ENCODE data around the gene FADS6.

FADS6 gene

DNA sequence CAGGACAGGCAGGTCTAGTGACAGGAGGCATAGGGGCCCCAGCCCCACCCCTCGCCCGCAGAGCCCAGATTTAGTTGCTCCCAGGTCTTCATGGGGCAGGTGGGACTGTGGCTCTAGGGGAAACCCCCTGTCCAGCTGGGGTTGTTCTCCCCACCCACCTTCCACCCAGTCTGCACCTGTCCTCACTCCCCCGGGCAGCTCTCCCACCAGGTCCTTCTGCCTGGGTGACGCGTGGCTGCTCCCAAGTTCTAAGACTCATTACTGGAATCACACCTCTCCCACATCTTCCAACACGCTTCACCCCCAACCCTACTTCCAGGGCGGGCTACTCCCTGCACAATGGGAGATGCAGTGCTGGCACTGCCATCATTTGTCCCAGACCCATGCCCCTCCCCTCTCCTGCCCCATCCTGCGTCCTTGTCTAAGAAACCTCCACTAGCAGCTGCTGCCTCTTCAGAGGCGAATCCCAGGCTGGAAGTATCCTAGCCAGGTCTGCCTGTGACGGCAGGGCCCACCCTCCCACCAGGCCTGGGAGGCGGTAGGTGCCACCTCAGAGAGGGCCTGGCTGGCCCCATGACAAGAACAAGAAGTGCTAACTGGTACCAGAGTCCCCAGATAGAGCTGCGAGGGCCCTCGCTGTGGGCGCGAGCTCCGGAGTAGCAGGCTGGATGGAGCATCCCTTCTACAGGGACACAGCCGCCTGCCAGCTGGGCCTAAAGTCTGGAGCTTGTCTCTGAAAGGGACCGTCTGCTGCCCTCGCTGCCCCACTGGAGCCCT lies 56.6 kb downstream of the FADS6 start:
- Mint-ChIP-seq H3K4me1 (ENCODE audit: low read depth) (peaks cover 4% of the 10 kb centered on the region), H3K27me3 (ENCODE audit: low read depth) (peaks cover 2% of the 10 kb centered on the region), H3K9me3 (no peaks in the 10 kb centered on the region), H3K36me3 (ENCODE audit: low read depth) (peaks cover 9% of the 10 kb centered on the region), H3K4me3 (no peak overlapping the region), H3K27ac (no peak overlapping the region)
- no peak for DNase-seq (ENCODE audit: low spot score)

DNA sequence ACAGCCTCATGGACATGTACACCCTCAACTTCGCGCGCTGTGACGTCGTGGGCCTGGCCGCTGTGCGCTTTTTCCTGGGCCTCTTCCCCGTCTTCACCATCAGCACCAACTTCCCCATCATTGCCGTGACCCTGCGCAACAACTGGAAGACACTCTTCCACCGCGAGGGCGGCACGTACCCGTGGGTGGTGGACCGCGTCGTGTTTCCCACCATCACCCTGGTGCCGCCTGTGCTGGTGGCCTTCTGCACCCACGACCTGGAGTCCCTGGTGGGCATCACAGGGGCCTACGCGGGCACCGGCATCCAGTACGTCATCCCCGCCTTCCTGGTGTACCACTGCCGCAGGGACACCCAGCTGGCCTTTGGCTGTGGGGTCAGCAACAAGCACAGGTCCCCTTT lies 57.2 kb downstream of the FADS6 start:
- no peak for DNase-seq (ENCODE audit: low spot score)
- no peaks in the 10 kb centered on the region for H3K27me3 Mint-ChIP-seq (ENCODE audit: low read depth)
- H3K9me3 Mint-ChIP-seq: no peaks in the 10 kb centered on the region
- H3K27ac Mint-ChIP-seq: no peak overlapping the region
- H3K4me3 Mint-ChIP-seq: no peak overlapping the region
- peaks cover 7% of the 10 kb centered on the region for H3K36me3 Mint-ChIP-seq (ENCODE audit: low read depth)
- H3K4me1 Mint-ChIP-seq (ENCODE audit: low read depth): peaks cover 4% of the 10 kb centered on the region

DNA sequence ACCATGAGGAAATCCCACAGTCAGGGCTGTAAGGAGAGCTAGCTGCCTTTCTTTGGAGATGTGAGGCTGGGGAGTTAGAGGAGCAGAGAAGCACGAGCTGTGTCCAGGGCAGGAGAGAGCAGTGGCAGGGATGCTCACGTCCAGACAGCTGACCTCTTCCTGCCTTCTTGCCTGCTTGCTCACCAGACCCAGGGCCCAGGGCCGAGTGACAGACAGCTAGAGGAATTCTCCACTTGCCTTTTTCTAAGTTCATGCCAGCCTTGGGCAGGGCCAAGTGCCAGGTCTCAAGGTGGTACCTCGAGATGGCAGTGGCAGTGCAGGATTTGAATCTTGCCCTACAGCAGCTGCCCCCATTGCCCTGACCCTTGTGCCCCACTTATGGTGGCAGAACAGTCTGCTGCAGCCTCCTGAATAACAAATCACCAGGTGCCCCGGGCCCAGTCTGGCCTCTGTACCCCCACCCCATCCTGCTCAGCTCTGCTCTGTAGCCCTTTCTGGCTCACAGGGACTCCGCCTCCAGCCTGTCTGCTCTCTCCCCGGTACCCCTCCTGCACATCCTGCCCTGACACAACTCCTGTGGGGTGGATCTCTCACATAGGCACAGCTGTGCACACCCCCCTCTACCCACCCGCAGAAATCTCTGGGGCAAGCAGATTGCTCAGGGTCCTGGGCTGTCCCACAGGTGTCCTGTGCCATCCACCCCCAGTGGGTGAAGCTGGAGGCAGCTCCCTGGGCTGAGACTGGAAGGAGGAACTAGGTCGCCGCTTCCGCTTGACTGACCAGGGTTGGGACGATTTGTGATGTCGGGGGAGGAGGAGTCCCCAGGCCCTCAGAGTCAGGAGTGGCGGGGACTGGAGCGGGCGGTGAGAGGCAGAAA lies 59.7 kb downstream of the FADS6 start:
- Mint-ChIP-seq H3K36me3 (ENCODE audit: low read depth) (peaks cover 7% of the 10 kb centered on the region), H3K27me3 (ENCODE audit: low read depth) (no peaks in the 10 kb centered on the region), H3K4me3 (no peak overlapping the region), H3K9me3 (no peaks in the 10 kb centered on the region), H3K4me1 (ENCODE audit: low read depth) (no peaks in the 10 kb centered on the region), H3K27ac (no peak overlapping the region)
- DNase-seq (ENCODE audit: low spot score): no peak

DNA sequence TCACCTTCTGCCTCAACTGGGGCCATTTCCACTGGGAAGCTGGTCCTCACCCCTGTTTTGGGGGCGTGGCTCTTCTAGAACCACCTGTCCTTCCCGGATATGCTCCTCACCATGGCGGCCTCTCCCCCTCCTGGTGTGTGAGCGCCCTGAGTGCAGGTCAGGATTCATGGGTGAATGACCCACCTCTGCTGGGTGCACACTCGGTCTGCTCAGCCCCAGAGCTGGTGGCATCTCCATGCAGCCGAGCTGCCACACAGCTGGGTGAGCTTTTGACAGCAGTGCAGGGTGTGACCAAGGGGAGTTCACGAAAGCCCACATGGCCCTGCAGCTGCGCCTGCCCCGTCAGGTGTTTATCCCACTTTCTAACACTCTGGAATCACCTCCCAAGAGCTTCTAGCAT lies 61.0 kb downstream of the FADS6 start:
- no peak overlapping the region for H3K27ac Mint-ChIP-seq

DNA sequence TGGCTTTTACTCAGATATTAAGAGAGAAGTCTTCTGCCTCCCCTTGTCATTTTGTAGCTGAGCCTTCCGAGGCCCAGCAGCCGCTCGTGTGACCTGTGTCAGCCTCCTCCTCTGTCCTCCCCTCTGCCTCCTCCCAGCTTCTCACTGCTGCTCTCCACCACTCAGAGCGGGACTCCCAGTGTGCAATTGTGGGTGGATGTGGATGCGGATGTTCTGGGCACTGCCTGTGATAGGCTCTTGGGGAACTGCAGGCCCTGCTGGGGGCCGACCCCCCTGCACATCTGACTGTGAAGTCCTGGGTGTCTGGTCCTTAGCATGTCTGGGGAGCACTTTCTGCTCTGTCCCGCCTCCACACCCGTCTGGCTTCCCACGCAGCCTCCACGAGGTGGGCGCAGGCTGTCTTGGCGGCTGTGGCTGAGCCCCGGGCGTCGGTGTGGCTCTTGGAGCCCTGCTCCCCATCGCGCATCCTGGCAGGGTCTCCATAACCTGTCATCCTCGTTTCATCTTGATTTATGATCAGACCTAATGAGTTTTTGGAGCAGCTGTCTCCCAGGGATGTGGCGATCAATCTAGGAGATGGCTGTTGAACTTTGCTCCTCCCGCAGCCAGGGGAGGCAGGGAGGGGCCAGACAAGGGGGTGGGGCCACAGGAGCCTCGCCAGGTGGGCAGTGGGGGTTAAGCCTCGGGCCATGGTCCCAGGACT lies 61.8 kb downstream of the FADS6 start:
- no peaks in the 10 kb centered on the region for H3K9me3 Mint-ChIP-seq
- no peak overlapping the region for H3K27ac Mint-ChIP-seq

More for the DNA sequence above, 61.0 kb downstream of the FADS6 start:
- peaks cover 7% of the 10 kb centered on the region for H3K36me3 Mint-ChIP-seq (ENCODE audit: low read depth)
- H3K4me3 Mint-ChIP-seq: no peak overlapping the region
- no peaks in the 10 kb centered on the region for H3K4me1 Mint-ChIP-seq (ENCODE audit: low read depth)
- DNase-seq (ENCODE audit: low spot score): no peak
- no peaks in the 10 kb centered on the region for H3K27me3 Mint-ChIP-seq (ENCODE audit: low read depth)
- H3K9me3 Mint-ChIP-seq: no peaks in the 10 kb centered on the region

DNA sequence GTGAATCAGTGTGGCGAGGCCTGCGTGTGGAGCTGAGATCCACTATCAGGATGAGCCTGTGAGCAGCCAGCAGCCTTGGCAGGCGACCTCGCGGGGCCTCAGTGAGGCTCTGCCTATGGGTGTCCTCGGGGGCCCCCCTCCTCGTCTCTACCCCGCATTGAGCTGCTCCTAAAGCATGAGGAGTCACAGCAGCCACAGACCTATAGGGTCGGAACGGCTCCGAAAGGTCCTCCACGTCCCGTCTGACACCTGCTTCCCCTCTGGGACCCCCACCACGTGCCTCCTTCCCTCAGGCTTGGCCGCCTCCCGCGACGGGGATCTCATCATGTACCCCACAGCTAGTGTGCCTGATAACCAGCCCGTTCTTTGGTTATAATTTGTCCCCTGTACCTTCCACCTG lies 62.6 kb downstream of the FADS6 start:
- Mint-ChIP-seq H3K36me3 (ENCODE audit: low read depth) (peaks cover 1% of the 10 kb centered on the region), H3K9me3 (no peaks in the 10 kb centered on the region), H3K27me3 (ENCODE audit: low read depth) (no peaks in the 10 kb centered on the region), H3K4me1 (ENCODE audit: low read depth) (no peaks in the 10 kb centered on the region), H3K4me3 (no peak overlapping the region), H3K27ac (no peak overlapping the region)
- no peak for DNase-seq (ENCODE audit: low spot score)

More for the DNA sequence above, 61.8 kb downstream of the FADS6 start:
- DNase-seq (ENCODE audit: low spot score): no peak
- H3K4me3 Mint-ChIP-seq: no peak overlapping the region
- H3K4me1 Mint-ChIP-seq (ENCODE audit: low read depth): no peaks in the 10 kb centered on the region
- H3K36me3 Mint-ChIP-seq (ENCODE audit: low read depth): peaks cover 5% of the 10 kb centered on the region
- no peaks in the 10 kb centered on the region for H3K27me3 Mint-ChIP-seq (ENCODE audit: low read depth)

DNA sequence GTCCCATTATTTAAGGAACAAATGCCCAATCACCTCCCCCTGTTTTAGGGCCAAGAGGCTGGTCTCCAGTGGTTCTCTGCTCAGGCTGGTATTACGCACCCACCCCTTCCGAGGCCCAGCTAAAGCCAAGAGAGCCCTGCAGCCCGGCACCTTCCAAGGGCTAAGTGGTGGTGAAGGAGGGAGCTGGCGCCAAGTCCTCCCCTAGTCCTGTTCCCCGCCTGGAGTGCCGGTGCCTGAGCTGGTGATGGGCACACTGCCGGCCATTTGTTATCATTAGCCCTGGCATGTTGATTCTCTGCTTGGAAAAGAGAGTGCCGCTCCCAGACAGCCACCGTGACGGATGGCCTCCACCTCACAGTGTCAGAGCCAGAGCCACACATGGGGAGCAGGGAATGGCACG lies 65.6 kb downstream of the FADS6 start:
- H3K27ac Mint-ChIP-seq: no peak overlapping the region
- no peak for DNase-seq (ENCODE audit: low spot score)
- H3K4me1 Mint-ChIP-seq (ENCODE audit: low read depth): no peaks in the 10 kb centered on the region
- no peaks in the 10 kb centered on the region for H3K36me3 Mint-ChIP-seq (ENCODE audit: low read depth)
- no peak overlapping the region for H3K4me3 Mint-ChIP-seq
- no peaks in the 10 kb centered on the region for H3K9me3 Mint-ChIP-seq
- H3K27me3 Mint-ChIP-seq (ENCODE audit: low read depth): no peaks in the 10 kb centered on the region

Measured in T-helper 2 cell treated with Interferon-gamma antibody and Interleukin-4, amounts not matched to agents 5 μg/mL and 100 μg/mL, for 36 hours (primary cell).